HG02678 (cell line): ENCODE data around the gene PARVB.
A peak's percentile ranks its signal among the peaks of the same experiment; 100 is the strongest.

Source experiments
- ATAC-seq: cut with Tn5 transposase; IDR thresholded peaks from one replicate; pipeline ENCODE4 v1.9.1; 2021; ENCODE audit warnings: mild to moderate bottlenecking, moderate library complexity; ENCODE audit not compliant: unreplicated experiment

The PARVB gene

GRCh38 chr22:44179196-44179988, 155.3 kb downstream of the PARVB start:
- no peak for ATAC-seq

- ATAC-seq = no peak
Observed at GRCh38 chr22:44179989-44180705, 156.0 kb downstream of the PARVB start.

- peak; percentile 67 for ATAC-seq
Observed at GRCh38 chr22:44180706-44181032, 156.6 kb downstream of the PARVB start, which contains the start of gene PARVG. PARVG (plus strand) TSS chr22:44180925; CDS start chr22:44183330, 2,405 bp downstream.

- peak; percentile 40 for ATAC-seq
Observed at GRCh38 chr22:44181033-44181911, 157.2 kb downstream of the PARVB start.

GRCh38 chr22:44181912-44182587, 157.9 kb downstream of the PARVB start:
- ATAC-seq = no peak

GRCh38 chr22:44182588-44183286, 158.6 kb downstream of the PARVB start:
- no peak for ATAC-seq

- no peak for ATAC-seq
Observed at GRCh38 chr22:44183287-44183588, 159.1 kb downstream of the PARVB start.

- no peak for ATAC-seq
Observed at GRCh38 chr22:44184006-44184405, 159.9 kb downstream of the PARVB start.

- no peak for ATAC-seq
Observed at GRCh38 chr22:44185237-44186120, 161.4 kb downstream of the PARVB start.

DNA sequence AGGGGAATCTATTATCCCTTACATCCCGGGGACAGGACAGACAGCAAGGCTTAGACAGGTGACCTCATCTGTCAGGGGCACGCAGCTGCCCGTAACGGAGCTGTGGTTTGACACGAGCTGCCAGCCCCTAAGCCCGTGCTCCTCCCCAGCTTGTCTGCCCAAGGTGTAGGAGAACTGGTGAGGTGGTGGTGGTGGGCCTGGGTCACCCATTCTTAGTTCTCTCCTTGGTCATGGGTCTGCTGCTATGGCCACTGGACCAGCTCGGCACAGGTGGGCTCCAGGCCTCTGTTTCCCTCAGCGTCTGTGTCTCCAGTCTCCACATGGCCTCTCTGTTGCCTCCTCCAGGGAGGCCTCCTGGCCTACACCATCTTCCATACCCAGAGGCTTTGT, 162.0 kb downstream of the PARVB start:
- ATAC-seq = no peak

GRCh38 chr22:44186737-44187136, 162.6 kb downstream of the PARVB start:
- no peak for ATAC-seq

- ATAC-seq = no peak
Observed at GRCh38 chr22:44187652-44188230, 163.6 kb downstream of the PARVB start.

GRCh38 chr22:44188316-44188715, 164.2 kb downstream of the PARVB start:
- ATAC-seq = no peak

DNA sequence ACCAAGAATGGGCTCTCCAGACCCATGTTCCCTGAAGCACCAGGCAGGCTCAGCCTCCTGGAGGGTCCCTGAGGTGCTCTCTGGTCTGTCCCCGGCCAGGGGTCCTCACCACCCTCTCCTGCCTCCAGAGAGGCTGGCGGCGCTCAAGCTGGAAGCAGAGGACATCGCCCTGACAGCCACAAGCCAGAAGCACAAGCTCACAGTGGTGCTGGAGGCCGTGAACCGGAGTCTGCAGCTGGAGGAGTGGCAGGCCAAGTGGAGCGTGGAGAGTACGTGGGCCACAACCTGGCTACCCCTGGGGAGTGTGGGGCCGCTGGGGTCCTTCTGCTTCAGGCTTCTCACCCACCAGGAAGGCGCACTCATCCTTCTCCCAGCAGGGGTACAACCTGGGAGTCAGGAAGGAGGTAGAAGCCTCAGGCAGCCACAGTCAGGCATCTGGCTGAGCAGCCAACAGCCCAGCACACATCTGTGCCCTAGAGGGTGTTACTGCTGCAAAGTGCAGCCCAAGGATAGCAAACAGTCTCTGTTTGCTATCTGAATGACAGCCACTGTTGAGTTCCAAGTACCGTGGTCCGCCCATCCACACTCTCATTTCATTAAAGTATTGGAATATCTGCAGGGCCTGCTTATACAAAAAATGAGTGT, 165.0 kb downstream of the PARVB start:
- ATAC-seq = no peak

DNA sequence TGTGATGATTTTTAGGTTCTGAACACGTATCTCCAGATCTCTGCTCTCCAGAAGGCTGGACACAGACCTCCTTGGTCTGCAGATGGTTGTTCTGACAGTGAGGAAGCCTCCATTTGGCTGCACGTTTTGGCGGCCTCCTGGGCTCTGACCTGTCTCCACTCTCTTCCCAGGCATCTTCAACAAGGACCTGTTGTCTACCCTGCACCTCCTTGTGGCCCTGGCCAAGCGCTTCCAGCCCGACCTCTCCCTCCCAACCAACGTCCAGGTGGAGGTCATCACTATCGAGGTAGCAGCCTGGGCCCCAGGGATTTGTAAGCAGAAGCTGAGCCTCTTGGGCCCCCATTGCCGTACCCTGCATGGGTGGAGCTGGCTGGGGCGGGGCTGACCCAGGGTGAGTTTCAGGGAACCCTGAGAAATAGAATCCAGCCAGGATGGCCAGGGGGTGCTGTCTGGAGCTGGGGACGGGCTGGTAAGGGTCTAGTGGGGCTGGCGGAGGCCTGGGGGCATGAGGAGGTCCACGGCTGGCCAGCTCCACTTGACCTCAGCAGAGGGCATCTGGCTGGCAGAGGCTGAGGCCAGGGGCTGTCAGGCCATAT, 166.4 kb downstream of the PARVB start:
- ATAC-seq = no peak

GRCh38 chr22:44191036-44191454, 166.9 kb downstream of the PARVB start:
- ATAC-seq = no peak

DNA sequence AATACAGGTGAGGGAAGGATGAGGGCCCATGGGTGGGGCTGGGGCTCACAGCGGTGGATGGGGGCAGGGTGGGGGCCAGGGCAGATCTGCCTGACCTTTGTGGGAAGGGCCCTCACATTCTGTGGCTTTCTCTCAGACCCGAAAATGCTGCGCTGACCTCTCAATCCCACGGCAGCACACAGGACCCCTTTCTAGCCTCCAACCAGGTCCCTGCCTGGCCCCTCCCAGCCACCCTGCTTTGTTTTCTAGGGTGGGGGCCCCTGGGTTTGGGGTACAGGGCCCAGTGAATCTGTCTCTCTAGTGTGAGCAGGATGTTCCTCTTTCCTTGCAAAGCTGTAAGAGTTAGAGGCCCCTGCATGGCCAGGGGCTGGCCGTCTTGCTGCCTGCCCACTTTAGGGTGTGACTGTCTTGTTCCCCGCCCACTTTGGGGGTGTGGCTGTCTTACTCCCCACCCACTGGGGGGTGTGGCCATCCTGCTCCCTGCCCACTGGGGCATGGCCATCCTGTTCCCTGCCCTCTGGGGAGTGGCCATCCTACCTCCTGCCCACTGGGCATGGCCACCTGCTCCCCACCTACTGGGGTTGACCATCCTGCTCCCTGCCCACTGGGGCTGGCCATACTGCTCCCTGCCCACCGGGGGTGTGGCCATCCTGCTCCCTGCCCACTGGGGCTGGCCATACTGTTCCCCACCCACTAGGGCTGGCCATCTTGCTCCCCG, 168.2 kb downstream of the PARVB start:
- no peak for ATAC-seq
